H1 (cell line): ENCODE measurements around the gene PPM1L.

ENCODE experiments used
- BRCA1 ChIP-seq: IDR thresholded peaks from 2 replicates; pipeline ENCODE4 v1.6.1; 2012; ENCODE audit warnings: low read depth, low read length, improper control_type of control experiment
- CHD2 ChIP-seq: IDR thresholded peaks from 2 replicates; pipeline ENCODE4 v1.6.1; 2012; ENCODE audit warnings: low read length, improper control_type of control experiment
- CTCF ChIP-seq, 3 experiments: IDR thresholded peaks; 1 replicate in 2 of 3; 2 replicates in 1 of 3; pipeline versions ENCODE4 v1.5.1 to v1.6.1; 2011; ENCODE audit warnings: low read length in 3 of 3, mild to moderate bottlenecking in 3 of 3, inconsistent platforms in 2 of 3, low read depth in 1 of 3, moderate library complexity in 1 of 3; ENCODE audit not compliant: insufficient read depth in 1 of 3; ENCODE audit errors: control extremely low read depth in 1 of 3
- JUN ChIP-seq: IDR thresholded peaks from 2 replicates; pipeline ENCODE4 v1.6.1; 2011; ENCODE audit warnings: low read depth, mild to moderate bottlenecking, improper control_type of control experiment, low read length
- KDM1A ChIP-seq: fragments of 200-600, 300-600 bp; sonication (generic); IDR thresholded peaks from 2 replicates; pipeline ENCODE4 v1.7.1; 2016; ENCODE audit warnings: mild to moderate bottlenecking, low read length, borderline replicate concordance
- POLR2A ChIP-seq, 2 experiments: IDR thresholded peaks; 1 replicate in 1 of 2; 2 replicates in 1 of 2; pipeline ENCODE4 v1.6.1; 2011; ENCODE audit warnings: low read depth in 2 of 2, low read length in 2 of 2, mild to moderate bottlenecking in 2 of 2; ENCODE audit errors: control extremely low read depth in 1 of 2
- RFX5 ChIP-seq: IDR thresholded peaks from 2 replicates; pipeline ENCODE4 v1.6.1; 2011; ENCODE audit warnings: low read depth, low read length, improper control_type of control experiment, borderline replicate concordance
- RXRA ChIP-seq: IDR thresholded peaks from 2 replicates; pipeline ENCODE4 v1.6.1; 2011; ENCODE audit warnings: low read depth, mild to moderate bottlenecking, low read length, moderate library complexity; ENCODE audit not compliant: insufficient read depth

GRCh38 chr3:160904691-160905090 lies 148.7 kb downstream of the PPM1L start:
- TF ChIP-seq CTCF (IDR thresholded peaks at IDR 0.05; ENCODE audit: control extremely low read depth in 1 of 3, insufficient read depth in 1 of 3, low read depth in 1 of 3, low read length in 3 of 3) (no peak), RXRA (no peak), POLR2A (IDR thresholded peaks at IDR 0.05; ENCODE audit: control extremely low read depth in 1 of 2, low read depth in 2 of 2, low read length in 2 of 2) (no peak), JUN (no peak), BRCA1 (no peak), RFX5 (no peak), KDM1A (no peak), CHD2 (no peak)
